ENCODE results near the gene RFX1.
"Not testable (repeated sequence)": the region's sequence is repeated elsewhere in the genome, so short reads cannot be mapped to it uniquely, and the experiment has no call there.

Gene RFX1

GRCh38 chr19:13978351-13979243, 27.5 kb downstream of the RFX1 start:
- DNase-seq (ENCODE audit: low spot score), result no peak

- DNase-seq (ENCODE audit: low spot score), result no peak
Measured at GRCh38 chr19:13977803-13978202, 28.3 kb downstream of the RFX1 start.

- DNase-seq (ENCODE audit: low spot score), result no peak
Measured at GRCh38 chr19:13976446-13976845, 29.7 kb downstream of the RFX1 start.

DNA sequence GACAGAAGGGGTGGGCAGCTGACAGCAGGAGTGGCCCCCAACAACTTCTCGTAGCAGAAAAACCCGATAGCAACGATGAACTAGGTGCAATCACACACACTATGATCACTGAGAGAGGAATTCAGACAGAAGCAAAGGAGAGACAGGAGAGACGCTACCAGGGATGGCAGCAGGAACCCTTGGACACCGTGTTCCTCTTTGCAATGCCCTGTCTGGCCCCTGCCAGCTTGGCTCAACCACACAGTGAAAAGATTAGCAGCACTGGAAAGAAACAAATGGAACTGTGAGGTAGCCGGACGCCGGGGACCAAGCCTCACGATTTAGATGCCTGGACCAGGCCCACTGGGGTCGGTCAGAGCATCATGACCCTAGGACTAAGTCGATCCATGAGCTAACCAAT, 30.2 kb downstream of the RFX1 start:
- DNase-seq (ENCODE audit: low spot score), result no peak

- DNase-seq (ENCODE audit: low spot score), result no peak
Measured at GRCh38 chr19:13974073-13974472, 32.0 kb downstream of the RFX1 start.

GRCh38 chr19:13973479-13973878, 32.6 kb downstream of the RFX1 start:
- not testable (repeated sequence) for DNase-seq (ENCODE audit: low spot score)

DNA sequence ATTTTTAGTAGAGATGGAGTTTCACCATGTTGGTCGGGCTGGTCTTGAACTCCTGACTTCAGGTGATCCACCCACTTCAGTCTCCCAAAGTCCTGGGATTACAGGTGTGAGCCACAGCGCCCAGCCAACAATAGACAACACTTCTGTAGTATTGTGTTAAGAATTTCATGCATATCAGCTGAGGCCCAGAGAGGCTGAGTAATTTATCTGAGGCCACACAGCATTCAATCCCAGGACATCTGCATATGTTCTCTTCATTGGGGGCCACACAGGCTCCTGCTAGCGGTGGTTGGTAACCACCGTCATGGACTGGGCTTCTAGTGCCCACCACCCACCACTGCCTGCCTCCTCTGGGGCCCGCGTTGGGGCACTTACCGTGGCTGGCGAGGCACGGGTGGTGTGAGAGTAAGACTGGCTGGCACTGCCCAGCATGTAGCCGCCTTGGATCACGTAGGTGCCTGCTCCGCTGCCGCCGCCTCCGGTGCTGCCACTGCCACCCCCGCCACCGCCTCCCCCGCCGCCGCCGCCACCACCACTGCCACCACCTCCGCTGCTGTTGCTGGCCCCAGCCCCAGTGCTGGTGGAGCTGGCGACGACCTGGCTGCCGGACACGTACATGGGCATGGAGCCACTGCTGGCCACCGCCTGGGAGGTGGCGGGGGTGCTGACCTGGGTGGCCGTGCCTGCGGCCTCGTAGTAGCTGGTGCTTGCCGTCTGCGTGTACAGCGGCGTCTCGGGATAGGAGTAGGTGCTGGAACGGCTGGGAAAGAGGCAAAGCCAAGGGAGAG, 33.6 kb downstream of the RFX1 start:
- DNase-seq (ENCODE audit: low spot score), result no peak

- DNase-seq (ENCODE audit: low spot score), result not testable (repeated sequence)
Measured at GRCh38 chr19:13971868-13972267, 34.3 kb downstream of the RFX1 start.

- no peak for DNase-seq (ENCODE audit: low spot score)
Measured at GRCh38 chr19:13969897-13970296, 36.2 kb downstream of the RFX1 start.

GRCh38 chr19:13968999-13969398, 37.1 kb downstream of the RFX1 start:
- DNase-seq (ENCODE audit: low spot score), result no peak

DNA sequence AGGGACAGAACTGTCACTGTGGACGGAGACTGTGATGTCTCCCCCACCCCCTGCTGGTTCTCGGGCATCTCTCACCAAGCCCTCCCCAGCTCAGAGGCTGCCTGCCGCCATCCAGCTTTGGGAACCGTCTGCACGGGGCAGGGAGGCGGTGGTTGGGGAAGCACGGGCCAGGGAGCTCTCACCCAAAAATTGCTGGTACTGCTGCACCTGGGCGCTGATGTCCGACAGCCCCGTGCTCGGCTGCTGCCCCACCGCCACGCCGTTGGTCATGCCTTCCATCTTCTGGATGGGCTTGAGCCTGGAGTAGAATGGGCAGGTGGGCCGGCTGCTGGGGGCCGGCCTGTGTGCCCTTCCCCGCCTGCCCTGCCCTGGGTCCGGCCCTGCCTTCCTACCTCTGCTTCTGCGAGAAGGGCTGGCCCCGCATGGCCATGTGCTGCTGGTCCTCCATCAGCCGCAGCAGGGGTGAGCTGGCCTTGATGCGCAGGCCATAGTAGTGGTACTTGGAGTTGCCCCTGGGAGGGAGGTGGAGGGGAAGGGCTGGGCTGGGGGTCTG, 37.7 kb downstream of the RFX1 start:
- DNase-seq (ENCODE audit: low spot score), result no peak

DNA sequence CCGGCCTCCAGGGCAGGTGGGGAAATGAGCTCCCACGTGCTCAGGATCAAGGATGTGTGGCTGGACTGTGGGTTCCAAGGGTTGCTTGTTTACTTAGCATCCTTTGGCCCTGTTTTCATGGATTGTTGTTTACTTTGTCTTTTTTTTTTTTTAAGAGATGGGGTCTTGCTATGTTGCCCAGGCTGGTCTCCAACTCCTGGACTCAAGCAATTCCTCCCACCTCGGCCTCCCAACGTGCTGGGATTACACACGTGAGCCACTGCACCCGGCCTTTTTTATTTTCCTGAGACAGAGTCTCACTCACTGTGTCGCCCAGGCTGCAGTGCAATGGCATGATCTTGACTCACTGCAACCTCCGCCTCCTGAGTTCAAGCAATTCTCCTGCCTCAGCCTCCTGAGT, 38.9 kb downstream of the RFX1 start:
- DNase-seq (ENCODE audit: low spot score), result not testable (repeated sequence)

DNA sequence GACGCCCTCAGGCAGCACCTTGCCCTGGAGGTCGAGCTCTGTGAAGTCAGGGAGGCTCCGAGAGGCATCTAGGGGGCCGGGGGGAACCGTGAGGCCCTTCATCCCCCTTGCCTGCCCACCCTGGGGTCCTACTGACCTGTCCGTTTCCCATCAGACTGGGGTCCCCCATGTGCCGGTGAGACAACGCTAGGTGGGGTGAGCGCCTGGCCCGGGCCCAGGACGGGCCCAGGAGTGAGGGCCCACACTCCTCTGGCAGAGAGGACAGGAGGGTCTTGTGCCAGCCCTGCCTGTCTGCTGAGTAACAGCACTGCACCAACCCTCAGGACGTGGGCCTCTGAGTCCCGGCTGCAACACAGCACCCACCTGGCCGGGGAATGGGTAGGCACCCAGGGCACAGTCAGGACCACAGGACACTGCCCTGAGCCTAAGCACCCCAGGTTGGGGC, 39.4 kb downstream of the RFX1 start:
- no peak for DNase-seq (ENCODE audit: low spot score)

GRCh38 chr19:13965926-13966683, 40.0 kb downstream of the RFX1 start:
- DNase-seq (ENCODE audit: low spot score), result no peak

DNA sequence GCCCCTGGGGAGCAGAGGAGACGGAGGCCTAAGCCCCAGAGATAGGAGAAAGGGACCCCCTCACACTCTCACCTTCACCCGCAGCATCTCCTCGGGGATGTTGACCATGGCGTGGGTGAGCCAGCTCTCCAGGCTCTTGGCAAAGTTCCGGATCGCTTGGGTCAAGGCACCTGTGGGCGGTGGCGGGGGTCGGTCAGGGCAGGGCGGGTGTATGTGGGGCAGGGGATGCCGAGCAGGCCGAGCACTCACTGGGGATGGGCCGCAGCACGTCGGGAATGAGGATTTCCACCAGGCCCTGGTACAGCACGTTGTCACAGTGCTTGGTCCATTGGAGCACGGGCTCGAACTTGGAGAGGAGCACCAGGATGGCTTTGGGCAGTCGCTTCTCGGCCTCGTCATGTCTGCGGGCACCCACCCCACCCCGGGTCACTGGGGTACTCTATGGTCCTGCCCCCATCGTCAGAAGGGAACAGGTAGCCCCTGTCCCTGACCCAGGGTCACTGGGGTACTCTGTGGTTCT, 40.7 kb downstream of the RFX1 start:
- no peak for DNase-seq (ENCODE audit: low spot score)

- DNase-seq (ENCODE audit: low spot score), result no peak
Measured at GRCh38 chr19:13964776-13965175, 41.3 kb downstream of the RFX1 start.

DNA sequence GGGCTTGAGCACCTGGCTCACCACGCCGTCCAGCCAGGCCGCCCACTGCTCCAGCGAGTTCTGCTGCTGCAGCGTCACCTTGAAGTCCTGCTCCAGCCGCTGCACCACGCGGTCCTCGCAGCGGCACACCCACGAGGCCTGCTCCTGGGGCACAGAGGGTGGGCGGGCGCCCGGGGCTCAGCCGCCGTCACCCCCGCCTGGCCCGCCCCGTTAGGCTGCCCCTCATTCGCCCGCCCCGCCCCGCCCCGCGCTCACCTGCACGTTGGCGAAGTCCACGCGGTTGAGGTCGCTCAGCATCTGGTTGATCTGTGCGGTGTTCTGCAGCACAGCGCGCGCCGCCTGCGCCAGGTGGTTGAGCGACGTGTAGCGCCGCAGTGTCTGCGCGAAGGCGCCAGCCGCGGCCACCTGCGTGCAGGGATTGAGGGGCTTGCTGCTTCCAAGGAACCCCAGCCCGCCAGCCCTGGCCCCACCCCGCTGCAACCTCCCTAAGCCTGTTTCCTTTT, 42.5 kb downstream of the RFX1 start:
- DNase-seq (ENCODE audit: low spot score), result no peak

DNA sequence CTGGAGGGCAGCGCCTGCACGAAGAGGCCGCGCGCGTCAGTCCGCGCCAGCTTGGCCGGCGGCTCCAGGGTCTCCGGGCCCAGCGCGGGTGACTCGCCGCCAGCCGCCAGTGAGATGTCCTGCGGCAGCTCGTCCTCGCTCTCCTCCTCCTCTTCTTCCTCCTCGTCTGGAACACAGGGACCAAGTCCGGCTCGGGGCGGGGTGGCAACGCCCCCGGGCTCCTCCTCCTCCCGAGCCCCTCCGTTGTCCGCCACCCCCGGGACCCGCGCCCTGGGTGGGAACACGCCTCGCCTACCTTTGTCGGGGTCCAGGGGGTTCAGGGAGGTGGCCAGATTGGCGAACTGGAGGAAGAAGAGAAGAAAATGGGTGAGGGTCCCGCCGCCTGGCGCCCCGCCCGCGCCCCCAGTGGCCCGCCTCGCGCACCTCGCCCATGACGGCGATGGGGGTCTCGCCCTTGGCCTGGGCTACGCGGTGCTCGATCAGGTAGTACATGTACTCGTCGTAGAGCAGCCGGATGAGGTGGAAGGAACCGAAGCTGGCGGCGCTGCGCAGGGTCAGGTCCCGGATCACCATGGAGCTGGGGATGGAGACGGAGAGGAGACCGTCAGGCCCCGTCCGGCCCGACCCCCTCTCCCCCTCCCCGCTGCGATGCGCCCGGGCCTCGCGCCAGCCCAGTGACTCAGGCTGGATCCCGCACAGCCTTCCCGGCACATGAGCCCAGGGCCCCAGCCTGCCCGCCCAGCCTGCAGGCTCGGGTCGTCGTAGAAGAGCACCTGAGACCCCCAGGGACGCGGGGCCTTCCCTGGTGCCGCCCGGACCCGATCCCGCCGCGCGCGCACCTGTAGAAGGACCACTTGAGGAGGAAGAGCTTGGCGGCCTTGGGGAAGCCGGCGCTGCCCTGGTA, 43.2 kb downstream of the RFX1 start:
- no peak for DNase-seq (ENCODE audit: low spot score)

- DNase-seq (ENCODE audit: low spot score), result no peak
Measured at GRCh38 chr19:13961826-13962698, 44.1 kb downstream of the RFX1 start.
